Subcutaneous abdominal adipose tissue (tissue), 5 donors: ENCODE measurements around the gene VAT1L.

Source experiments
- H3K27ac ChIP-seq: one replicate; pipeline ENCODE4 v1.7.0; 2013; ENCODE audit warnings: low read depth, mild to moderate bottlenecking, inconsistent platforms, low read length, moderate library complexity
- H3K27me3 ChIP-seq, 5 donors: one replicate each; pipeline ENCODE4 v1.7.0; 2013; ENCODE audit warnings: low read length in 5 of 5, inconsistent platforms in 1 of 5; ENCODE audit not compliant: control insufficient read depth in 5 of 5, insufficient read depth in 4 of 5
- H3K36me3 ChIP-seq, 5 donors: one replicate each; pipeline ENCODE4 v1.7.0; 2013; ENCODE audit warnings: low read length in 5 of 5; ENCODE audit not compliant: control insufficient read depth in 5 of 5, insufficient read depth in 5 of 5
- H3K4me1 ChIP-seq, 5 donors: one replicate each; pipeline ENCODE4 v1.7.0; 2013; ENCODE audit warnings: low read length in 5 of 5, mild to moderate bottlenecking in 3 of 5, moderate library complexity in 1 of 5; ENCODE audit not compliant: control insufficient read depth in 5 of 5, insufficient read depth in 5 of 5
- H3K4me3 ChIP-seq, 5 donors: one replicate each; pipeline ENCODE4 v1.7.0; 2013; ENCODE audit warnings: low read length in 5 of 5, low read depth in 1 of 5
- H3K9ac ChIP-seq, 5 donors: one replicate each; pipeline ENCODE4 v1.7.0; 2013; ENCODE audit warnings: low read length in 5 of 5, mild to moderate bottlenecking in 4 of 5, moderate library complexity in 3 of 5
- H3K9me3 ChIP-seq, 5 donors: one replicate each; pipeline ENCODE4 v1.7.0; 2013; ENCODE audit warnings: low read length in 5 of 5; ENCODE audit not compliant: control insufficient read depth in 5 of 5
- donor health status: healthy.
- donor health status: healthy.
- donor health status: healthy.
- donor health status: healthy.
- donor health status: healthy.

VAT1L gene

DNA sequence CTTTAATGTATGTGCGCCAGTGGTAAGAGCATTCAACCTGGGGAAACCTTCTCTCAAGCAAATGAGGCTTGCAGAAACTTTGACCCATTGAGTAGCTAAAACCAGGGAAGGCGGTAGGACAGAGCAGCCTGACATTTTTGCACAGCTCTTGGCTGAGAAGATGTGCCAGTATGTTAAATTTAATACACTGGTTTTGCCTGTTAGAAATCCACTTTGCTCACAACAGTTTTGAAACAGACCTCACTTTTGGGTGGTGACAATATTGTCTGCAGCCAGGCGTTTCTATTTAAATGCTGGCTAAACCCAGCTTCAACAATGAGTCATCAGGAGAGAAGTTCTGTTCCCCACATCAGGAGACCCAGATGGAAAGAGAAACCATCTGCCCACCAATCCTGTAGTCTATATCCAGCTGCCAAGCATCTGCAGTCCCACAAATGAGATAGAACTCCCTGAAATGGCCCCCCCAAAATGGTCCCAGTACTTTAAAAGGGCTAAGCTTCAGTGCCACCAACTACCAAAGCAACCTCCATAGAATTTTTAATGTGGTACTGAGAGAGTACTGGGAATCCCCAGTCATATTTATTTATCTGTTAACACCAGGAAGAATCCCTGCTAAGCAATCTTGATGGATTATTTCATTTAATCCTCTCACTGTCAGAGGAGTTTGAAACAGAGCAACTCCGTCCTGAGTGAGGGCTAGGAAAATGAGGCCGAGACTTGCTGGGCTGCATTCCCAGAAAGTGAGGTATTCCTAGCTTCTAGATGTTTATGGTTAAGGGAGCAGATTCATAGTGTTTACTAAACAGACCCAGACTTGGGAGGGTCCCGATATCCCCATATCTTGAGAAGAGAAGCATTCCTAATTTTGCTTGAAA lies 205.0 kb downstream of the VAT1L start:
- peaks cover 0 to 6% (median 2%) of the 10 kb centered on the region in 5 donors for H3K27me3 ChIP-seq
- peaks cover 0 to 11% (median 6%) of the 10 kb centered on the region in 5 donors for H3K9me3 ChIP-seq
- no peaks in the 10 kb centered on the region for H3K36me3 ChIP-seq
- no peak overlapping the region for H3K9ac ChIP-seq
- H3K27ac ChIP-seq = no peak overlapping the region
- peaks cover 0 to 3% (median 0%) of the 10 kb centered on the region in 5 donors for H3K4me1 ChIP-seq
- no peak overlapping the region for H3K4me3 ChIP-seq

- peaks cover 0 to 11% (median 6%) of the 10 kb centered on the region in 5 donors for H3K9me3 ChIP-seq
- H3K27me3 ChIP-seq = peaks cover 0 to 5% (median 0%) of the 10 kb centered on the region in 5 donors
- no peak overlapping the region for H3K27ac ChIP-seq
- no peak overlapping the region for H3K9ac ChIP-seq
- H3K4me3 ChIP-seq = no peak overlapping the region
- no peaks in the 10 kb centered on the region for H3K36me3 ChIP-seq
- peaks cover 0 to 3% (median 0%) of the 10 kb centered on the region in 5 donors for H3K4me1 ChIP-seq
Observed at GRCh38 chr16:77995843-77996455, 207.6 kb downstream of the VAT1L start.

DNA sequence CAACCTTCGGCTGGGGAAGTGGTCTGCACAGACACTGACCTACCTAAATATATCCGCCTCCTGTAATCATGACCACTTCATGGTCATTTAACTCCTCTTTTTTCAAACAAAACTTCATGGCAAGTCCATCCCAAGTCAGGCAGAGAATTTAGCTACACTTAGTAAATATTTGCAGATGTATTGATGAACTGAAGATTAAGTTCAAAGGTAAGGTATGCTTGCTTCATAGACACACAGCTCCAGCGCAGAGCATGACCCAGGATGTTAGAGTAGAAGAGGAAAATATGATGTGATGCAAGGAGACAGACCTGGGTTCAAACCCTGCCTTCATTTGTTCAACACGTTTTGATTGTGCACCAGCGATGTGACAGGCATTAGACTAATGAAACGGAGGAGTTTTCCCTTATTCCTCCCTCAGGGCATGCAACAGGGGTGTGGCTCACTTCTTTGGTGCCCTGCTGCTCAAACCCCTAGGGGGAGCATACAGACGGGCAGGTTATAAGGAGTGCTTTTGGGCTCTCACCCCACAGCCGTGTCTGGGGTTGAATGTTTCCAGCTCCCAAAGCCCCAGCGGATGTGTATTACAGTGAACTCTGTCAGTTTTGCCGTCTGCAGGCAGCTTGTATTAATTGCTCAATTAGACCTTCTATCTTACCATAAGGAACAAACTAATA lies 210.1 kb downstream of the VAT1L start:
- Histone ChIP-seq H3K36me3 (no peaks in the 10 kb centered on the region), H3K4me1 (no peaks in the 10 kb centered on the region), H3K4me3 (no peak overlapping the region), H3K27ac (no peak overlapping the region), H3K27me3 (peaks cover 0 to 3% (median 0%) of the 10 kb centered on the region in 5 donors), H3K9me3 (peaks cover 0 to 11% (median 6%) of the 10 kb centered on the region in 5 donors), H3K9ac (no peak overlapping the region)

GRCh38 chr16:78001451-78002025 lies 213.2 kb downstream of the VAT1L start:
- H3K4me1 ChIP-seq = no peaks in the 10 kb centered on the region
- peaks cover 0 to 4% (median 0%) of the 10 kb centered on the region in 5 donors for H3K27me3 ChIP-seq
- H3K4me3 ChIP-seq = no peak overlapping the region
- H3K27ac ChIP-seq = no peak overlapping the region
- no peak overlapping the region for H3K9ac ChIP-seq
- no peaks in the 10 kb centered on the region for H3K9me3 ChIP-seq
- H3K36me3 ChIP-seq = no peaks in the 10 kb centered on the region

- Histone ChIP-seq H3K36me3 (no peaks in the 10 kb centered on the region), H3K9ac (no peak overlapping the region), H3K4me3 (no peak overlapping the region), H3K27me3 (peaks cover 0 to 4% (median 0%) of the 10 kb centered on the region in 5 donors), H3K4me1 (no peaks in the 10 kb centered on the region), H3K9me3 (no peaks in the 10 kb centered on the region), H3K27ac (no peak overlapping the region)
Observed at GRCh38 chr16:78002915-78003538, 214.7 kb downstream of the VAT1L start.

DNA sequence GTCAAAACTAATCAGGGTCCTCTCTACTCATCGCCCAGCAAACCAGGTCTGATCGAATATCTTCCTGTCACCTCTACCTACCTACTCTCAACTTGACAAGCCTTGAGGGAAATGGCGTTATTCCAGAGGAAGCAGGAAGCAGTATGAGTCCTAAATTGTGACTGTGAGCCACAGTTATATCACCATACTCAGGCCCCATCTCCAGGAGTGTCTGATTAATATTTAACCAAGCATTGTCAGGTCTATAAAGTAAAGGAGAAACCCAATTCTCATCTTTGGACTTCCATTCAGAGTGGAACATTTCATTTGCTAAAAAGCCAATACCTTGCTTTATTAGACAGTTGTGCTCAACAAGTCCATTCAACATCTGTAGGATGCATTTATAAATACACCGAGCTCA lies 216.2 kb downstream of the VAT1L start:
- H3K9me3 ChIP-seq = no peaks in the 10 kb centered on the region
- no peak overlapping the region for H3K27ac ChIP-seq
- H3K36me3 ChIP-seq = no peaks in the 10 kb centered on the region
- H3K4me1 ChIP-seq = no peaks in the 10 kb centered on the region
- no peak overlapping the region for H3K4me3 ChIP-seq
- H3K9ac ChIP-seq = no peak overlapping the region
- peaks cover 0 to 4% (median 0%) of the 10 kb centered on the region in 5 donors for H3K27me3 ChIP-seq

GRCh38 chr16:78005881-78006280 lies 217.5 kb downstream of the VAT1L start:
- Histone ChIP-seq H3K4me1 (no peaks in the 10 kb centered on the region), H3K36me3 (no peaks in the 10 kb centered on the region), H3K27ac (no peak overlapping the region), H3K4me3 (no peak overlapping the region), H3K9ac (no peak overlapping the region), H3K9me3 (no peaks in the 10 kb centered on the region), H3K27me3 (peaks cover 0 to 4% (median 0%) of the 10 kb centered on the region in 5 donors)

- Histone ChIP-seq H3K4me3 (no peak overlapping the region), H3K9me3 (no peaks in the 10 kb centered on the region), H3K36me3 (no peaks in the 10 kb centered on the region), H3K4me1 (no peaks in the 10 kb centered on the region), H3K27ac (no peak overlapping the region), H3K27me3 (peaks cover 0 to 4% (median 0%) of the 10 kb centered on the region in 5 donors), H3K9ac (no peak overlapping the region)
Observed at GRCh38 chr16:78007121-78007520, 218.8 kb downstream of the VAT1L start.

DNA sequence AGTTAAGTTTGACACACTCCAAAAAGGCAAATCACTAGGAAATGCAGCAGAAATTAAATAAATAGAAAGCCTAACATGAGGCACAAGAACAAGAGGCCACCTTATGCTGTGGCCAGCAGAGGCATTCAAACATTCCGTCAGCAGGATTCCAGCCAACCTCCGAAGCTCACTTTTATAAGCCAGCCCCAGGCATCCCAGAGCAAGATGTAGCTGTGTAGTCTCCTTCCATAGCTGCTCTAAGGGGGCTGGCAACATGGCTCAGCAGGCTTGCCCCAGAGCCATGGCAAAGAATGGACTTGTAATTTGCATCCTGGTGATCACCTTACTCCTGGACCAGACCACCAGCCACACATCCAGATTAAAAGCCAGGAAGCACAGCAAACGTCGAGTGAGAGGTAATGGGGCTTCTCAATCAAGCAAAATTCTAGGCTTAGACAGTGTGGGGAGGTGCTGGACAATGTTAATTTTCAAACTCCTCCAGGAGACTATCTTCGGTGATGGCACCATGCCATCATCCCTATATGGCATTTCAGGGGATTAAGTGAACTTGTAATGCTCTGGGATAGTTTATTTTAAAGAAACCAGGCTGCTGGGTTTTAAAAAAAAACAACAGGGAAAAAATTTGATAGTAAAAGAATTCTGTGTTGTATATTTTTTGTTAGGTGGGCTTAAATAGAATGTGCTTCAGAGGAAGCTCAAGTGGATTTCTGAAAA lies 234.1 kb downstream of the VAT1L start, which contains the start of gene CLEC3A:
CLEC3A (plus strand) TSS at position 202 of the 714 bp plus-strand sequence; CDS start at position 281, 79 bp downstream.
- H3K27ac ChIP-seq = no peak within 1 kb of the TSS
- no peak within 1 kb of the TSS for H3K4me3 ChIP-seq
- no peak within 1 kb of the TSS for H3K9ac ChIP-seq
- H3K4me1 ChIP-seq = no peaks in the 10 kb centered on the region
- no peaks in the 10 kb centered on the region for H3K36me3 ChIP-seq
- no peaks in the 10 kb centered on the region for H3K9me3 ChIP-seq
- H3K27me3 ChIP-seq = peaks cover 0 to 2% (median 0%) of the 10 kb centered on the region in 5 donors
